HG03196 (cell line): ENCODE data around the gene VEGFD.
"Not testable (repeated sequence)": the region's sequence is repeated elsewhere in the genome, so short reads cannot be mapped to it uniquely, and the experiment has no call there.

Experiments used
- ATAC-seq: cut with Tn5 transposase; IDR thresholded peaks from one replicate; pipeline ENCODE4 v1.9.1; 2021; ENCODE audit not compliant: unreplicated experiment

Gene VEGFD

GRCh38 chrX:15310117-15310516, 74.1 kb downstream of the VEGFD start:
- no peak for ATAC-seq

DNA sequence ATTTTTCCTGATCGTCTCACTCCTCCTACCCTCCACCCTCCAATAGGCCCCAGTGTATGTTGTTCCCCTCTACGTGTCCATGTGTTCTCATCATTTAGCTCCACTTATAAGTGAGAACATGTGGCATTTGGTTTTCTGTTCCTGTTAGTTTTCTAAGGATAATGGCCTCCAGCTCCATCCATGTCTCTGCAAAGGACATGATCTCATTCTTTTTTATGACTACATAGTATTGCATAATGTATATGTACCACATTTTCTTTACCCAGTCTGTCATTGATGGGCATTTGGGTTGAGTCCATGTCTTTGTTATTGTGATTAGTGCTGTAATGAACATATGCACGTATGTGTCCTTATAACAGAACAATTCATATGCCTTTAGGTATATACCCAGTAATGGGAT, 78.3 kb downstream of the VEGFD start:
- not testable (repeated sequence) for ATAC-seq

- ATAC-seq: peak; percentile 63
These were observed 82.3 kb downstream of the VEGFD start for GRCh38 chrX:15301924-15302323.

DNA sequence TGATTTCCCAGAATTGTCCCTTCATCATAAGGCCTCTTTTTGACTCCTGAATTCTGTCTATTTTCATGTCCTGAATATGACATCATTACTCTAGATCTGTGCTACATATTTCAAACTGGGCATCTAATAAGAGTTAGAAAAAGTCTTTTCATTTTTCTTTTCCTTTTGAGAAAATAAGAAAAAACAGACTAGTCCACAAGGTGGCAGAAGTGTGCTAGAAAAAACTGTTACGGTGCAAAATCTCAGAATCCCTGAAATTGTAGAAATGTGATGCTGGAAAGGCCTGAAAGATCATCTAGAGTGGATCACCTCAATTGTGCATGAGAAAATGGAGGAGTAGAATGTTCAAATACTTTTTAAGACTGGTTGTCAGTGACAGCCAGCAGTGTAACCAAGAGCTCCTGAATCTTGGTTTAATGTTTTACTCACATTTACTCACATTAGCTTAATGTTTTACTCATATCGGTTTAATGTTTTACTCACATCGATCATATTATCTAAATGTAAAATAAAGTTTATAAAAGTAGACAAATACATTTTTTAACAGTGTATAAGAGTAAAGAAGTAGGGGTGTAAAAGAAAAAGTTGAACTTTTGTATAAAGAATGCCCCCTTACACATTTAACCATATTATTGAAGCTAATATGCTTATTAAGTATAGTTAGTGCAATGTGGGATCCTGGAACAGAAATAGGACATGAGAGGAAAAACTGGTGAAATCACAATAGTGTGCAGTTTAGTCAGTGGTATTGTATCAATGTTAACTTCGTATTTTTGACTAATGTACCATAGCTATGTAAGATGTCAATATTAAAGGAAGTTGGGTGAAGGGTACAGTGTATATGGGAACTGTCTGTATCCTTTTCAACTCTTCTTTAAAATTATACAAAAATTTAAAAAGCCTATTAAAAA, 84.0 kb downstream of the VEGFD start:
- no peak for ATAC-seq

- no peak for ATAC-seq
These were observed 85.4 kb downstream of the VEGFD start for GRCh38 chrX:15298780-15299179.

GRCh38 chrX:15298201-15298600, 86.0 kb downstream of the VEGFD start:
- no peak for ATAC-seq
